OCI-LY1 (cell line): ENCODE data around the gene FYB1.

Experiments used
- H2AFZ ChIP-seq: fragments of 200-600 bp; sonication (generic), shearing (Covaris generic); 2 replicates; pipeline ENCODE4 v1.6.0; 2014; ENCODE audit warnings: antibody characterized with exemption, mild to moderate bottlenecking, low read length
- H3F3A ChIP-seq: fragments of 200-600 bp; sonication (generic), shearing (Covaris generic); 2 replicates; pipeline ENCODE4 v1.6.0; 2014; ENCODE audit warnings: mild to moderate bottlenecking, antibody characterized with exemption, low read length, moderate library complexity; ENCODE audit not compliant: insufficient read depth
- H3K27ac ChIP-seq: fragments of 200-600 bp; sonication (generic); 2 replicates; pipeline ENCODE4 v1.5.1; 2014; ENCODE audit warnings: low read length, mixed run types, mild to moderate bottlenecking, low read depth; ENCODE audit not compliant: poor library complexity, severe bottlenecking
- H3K27me3 ChIP-seq: fragments of 200-600 bp; sonication (generic); 2 replicates; pipeline ENCODE4 v1.6.0; 2014; ENCODE audit warnings: antibody characterized with exemption, mild to moderate bottlenecking, low read length, moderate library complexity; ENCODE audit not compliant: insufficient read depth
- H3K36me3 ChIP-seq: fragments of 200-600 bp; sonication (generic); 2 replicates; pipeline ENCODE4 v1.6.1; 2014; ENCODE audit warnings: mild to moderate bottlenecking, antibody characterized with exemption, low read length, moderate library complexity, mixed read lengths; ENCODE audit not compliant: insufficient read depth
- H3K4me1 ChIP-seq: fragments of 200-600 bp; sonication (generic); 2 replicates; pipeline ENCODE4 v1.5.1; 2014; ENCODE audit warnings: mild to moderate bottlenecking, low read length, moderate library complexity; ENCODE audit not compliant: insufficient read depth, severe bottlenecking
- H3K4me2 ChIP-seq: fragments of 200-600 bp; sonication (generic), shearing (Covaris generic); 2 replicates; pipeline ENCODE4 v1.6.1; 2014; ENCODE audit warnings: low read length
- H3K4me3 ChIP-seq: fragments of 200-600 bp; sonication (generic); 2 replicates; pipeline ENCODE4 v1.5.1; 2014; ENCODE audit warnings: low read length, low read depth, mild to moderate bottlenecking, mixed read lengths; ENCODE audit not compliant: poor library complexity, severe bottlenecking
- H3K79me2 ChIP-seq: fragments of 200-600 bp; shearing (Covaris generic); 2 replicates; pipeline ENCODE4 v1.6.1; 2016; ENCODE audit warnings: mixed run types, low read length, mixed read lengths; ENCODE audit not compliant: insufficient read depth
- H3K9ac ChIP-seq: fragments of 200-600 bp; sonication (generic), shearing (Covaris generic); 2 replicates; pipeline ENCODE4 v1.6.1; 2014; ENCODE audit warnings: mild to moderate bottlenecking, low read length, mixed read lengths
- H3K9me2 ChIP-seq: fragments of 200-600 bp; sonication (generic), shearing (Covaris generic); 2 replicates; pipeline ENCODE4 v1.6.1; 2014; ENCODE audit warnings: low read depth, mild to moderate bottlenecking, low read length, mixed read lengths
- H3K9me3 ChIP-seq: fragments of 200-600 bp; shearing (Covaris generic); 2 replicates; pipeline ENCODE4 v1.6.1; 2014; ENCODE audit warnings: low read length, mixed read lengths
- H4K20me1 ChIP-seq: fragments of 200-600 bp; sonication (generic), shearing (Covaris generic); 2 replicates; pipeline ENCODE4 v1.6.0; 2016; ENCODE audit warnings: mild to moderate bottlenecking, low read length; ENCODE audit not compliant: insufficient read depth
- EZH2 ChIP-seq: fragments of 200-600 bp; sonication (generic), shearing (Covaris generic); IDR thresholded peaks from 2 replicates; pipeline ENCODE4 v1.8.0; 2017; ENCODE audit warnings: borderline replicate concordance, mixed run types, mild to moderate bottlenecking, antibody characterized with exemption, low read length, moderate library complexity, mixed read lengths
- TF ChIP-seq, protein P1 (sequence below): fragments of 200-600 bp; sonication (generic), shearing (Covaris generic); IDR thresholded peaks from 2 replicates; pipeline ENCODE4 v1.5.1; 2017; ENCODE audit warnings: mild to moderate bottlenecking, antibody characterized with exemption, low read length, moderate library complexity, mixed read lengths

Gene FYB1

DNA sequence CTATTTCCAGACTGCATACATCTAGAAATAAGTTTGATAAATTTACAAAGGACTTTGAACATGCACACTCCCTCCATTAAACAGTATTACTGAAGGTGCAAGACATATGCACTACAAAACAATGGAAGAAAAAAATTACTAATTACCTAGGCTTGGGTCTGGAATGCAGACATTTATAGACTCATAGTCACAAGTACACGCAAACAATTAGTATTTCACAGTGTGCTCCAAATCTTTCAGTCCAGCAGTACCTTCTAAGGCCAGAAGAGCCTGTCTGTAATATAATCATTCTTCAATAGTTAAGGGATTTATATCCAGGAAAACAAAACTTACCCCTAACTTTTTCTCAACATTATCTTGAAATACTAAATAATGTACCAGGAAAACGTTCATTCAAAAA, 156.3 kb downstream of the FYB1 start:
- no peak for TF ChIP-seq EZH2
- TF ChIP-seq, protein P1, sequence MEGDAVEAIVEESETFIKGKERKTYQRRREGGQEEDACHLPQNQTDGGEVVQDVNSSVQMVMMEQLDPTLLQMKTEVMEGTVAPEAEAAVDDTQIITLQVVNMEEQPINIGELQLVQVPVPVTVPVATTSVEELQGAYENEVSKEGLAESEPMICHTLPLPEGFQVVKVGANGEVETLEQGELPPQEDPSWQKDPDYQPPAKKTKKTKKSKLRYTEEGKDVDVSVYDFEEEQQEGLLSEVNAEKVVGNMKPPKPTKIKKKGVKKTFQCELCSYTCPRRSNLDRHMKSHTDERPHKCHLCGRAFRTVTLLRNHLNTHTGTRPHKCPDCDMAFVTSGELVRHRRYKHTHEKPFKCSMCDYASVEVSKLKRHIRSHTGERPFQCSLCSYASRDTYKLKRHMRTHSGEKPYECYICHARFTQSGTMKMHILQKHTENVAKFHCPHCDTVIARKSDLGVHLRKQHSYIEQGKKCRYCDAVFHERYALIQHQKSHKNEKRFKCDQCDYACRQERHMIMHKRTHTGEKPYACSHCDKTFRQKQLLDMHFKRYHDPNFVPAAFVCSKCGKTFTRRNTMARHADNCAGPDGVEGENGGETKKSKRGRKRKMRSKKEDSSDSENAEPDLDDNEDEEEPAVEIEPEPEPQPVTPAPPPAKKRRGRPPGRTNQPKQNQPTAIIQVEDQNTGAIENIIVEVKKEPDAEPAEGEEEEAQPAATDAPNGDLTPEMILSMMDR, result no peak
- H4K20me1 ChIP-seq, result no peaks in the 10 kb centered on the region
- H2AFZ ChIP-seq, result no peak overlapping the region
- H3K9me3 ChIP-seq, result peaks cover 17% of the 10 kb centered on the region
- no peak overlapping the region for H3K27ac ChIP-seq
- no peak overlapping the region for H3K4me2 ChIP-seq
- H3K27me3 ChIP-seq, result no peaks in the 10 kb centered on the region
- no peaks in the 10 kb centered on the region for H3K9me2 ChIP-seq
- peaks cover 48% of the 10 kb centered on the region for H3K36me3 ChIP-seq
- peaks cover 7% of the 10 kb centered on the region for H3K4me1 ChIP-seq
- no peak overlapping the region for H3K4me3 ChIP-seq
- peaks cover 89% of the 10 kb centered on the region for H3K79me2 ChIP-seq
- H3F3A ChIP-seq, result no peaks in the 10 kb centered on the region
- H3K9ac ChIP-seq, result no peak overlapping the region

DNA sequence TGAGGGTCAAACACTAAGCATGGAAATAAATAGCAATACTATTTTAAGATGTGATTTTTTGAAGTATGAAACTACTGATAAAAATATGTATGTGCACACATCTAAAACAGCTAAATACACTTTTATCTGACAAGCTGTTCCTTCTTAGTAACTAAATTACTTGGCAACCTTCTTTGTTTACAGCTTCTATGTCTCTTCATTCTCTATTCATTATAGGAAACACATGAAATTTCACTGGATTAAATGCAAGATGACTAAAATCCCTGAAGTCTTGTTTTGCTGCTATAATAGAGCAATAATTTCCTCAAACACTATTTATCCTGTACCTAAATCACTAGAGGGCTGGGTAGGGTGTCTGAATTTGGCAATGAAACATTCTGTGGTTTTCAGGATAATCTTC, 156.8 kb downstream of the FYB1 start:
- Histone ChIP-seq H3K4me2 (no peak overlapping the region), H3K4me3 (no peak overlapping the region), H2AFZ (no peak overlapping the region), H3K36me3 (peaks cover 43% of the 10 kb centered on the region), H3K4me1 (peaks cover 11% of the 10 kb centered on the region), H3K79me2 (peaks cover 89% of the 10 kb centered on the region), H3K9me2 (no peaks in the 10 kb centered on the region), H3K9me3 (peaks cover 17% of the 10 kb centered on the region), H3F3A (no peaks in the 10 kb centered on the region), H3K27me3 (no peaks in the 10 kb centered on the region), H3K27ac (no peak overlapping the region), H3K9ac (no peak overlapping the region), H4K20me1 (no peaks in the 10 kb centered on the region)
- TF ChIP-seq, protein P1, result no peak
- TF ChIP-seq EZH2, result no peak

DNA sequence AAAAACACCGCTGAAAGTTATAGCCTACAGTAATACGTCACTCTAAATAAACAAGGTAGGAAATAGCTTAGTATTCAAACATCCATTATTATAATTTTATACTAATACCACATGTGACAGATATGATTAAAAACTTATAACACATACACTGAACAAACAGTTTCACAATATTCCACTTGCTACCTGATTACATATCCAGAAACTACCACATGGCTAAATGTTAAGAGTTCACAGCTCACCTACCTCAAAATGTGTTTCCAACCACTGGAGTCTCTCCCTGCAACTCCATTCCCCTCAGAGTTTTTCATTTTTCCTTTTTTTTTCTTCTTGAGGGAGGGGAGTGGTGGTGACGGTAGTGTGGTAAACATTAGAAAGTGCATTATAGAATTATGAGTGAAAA, 157.3 kb downstream of the FYB1 start:
- Histone ChIP-seq H3K4me1 (peaks cover 11% of the 10 kb centered on the region), H2AFZ (no peak overlapping the region), H3K4me3 (no peak overlapping the region), H3K27ac (no peak overlapping the region), H3F3A (no peaks in the 10 kb centered on the region), H3K36me3 (peaks cover 38% of the 10 kb centered on the region), H4K20me1 (no peaks in the 10 kb centered on the region), H3K9me2 (no peaks in the 10 kb centered on the region), H3K79me2 (peaks cover 89% of the 10 kb centered on the region), H3K9me3 (peaks cover 17% of the 10 kb centered on the region), H3K9ac (no peak overlapping the region), H3K4me2 (no peak overlapping the region), H3K27me3 (no peaks in the 10 kb centered on the region)
- TF ChIP-seq, protein P1, result no peak
- no peak for TF ChIP-seq EZH2
